ACC112 (cell line): ENCODE data around the gene C5AR2.
"Not testable (repeated sequence)": the region's sequence is repeated elsewhere in the genome, so short reads cannot be mapped to it uniquely, and the experiment has no call there.

ENCODE experiments used
- H2AFZ ChIP-seq: fragments of 200-600 bp; sonication (generic); one replicate; pipeline ENCODE4 v1.6.0; 2017; ENCODE audit warnings: antibody characterized with exemption, low read length; ENCODE audit not compliant: unreplicated experiment
- H3K27ac ChIP-seq: fragments of 200-600 bp; sonication (generic); 2 replicates; pipeline ENCODE4 v1.5.1; 2014; ENCODE audit warnings: low read depth, mild to moderate bottlenecking, antibody characterized with exemption, low read length, moderate library complexity
- H3K27me3 ChIP-seq: fragments of 200-600 bp; sonication (generic); 2 replicates; pipeline ENCODE4 v1.6.1; 2014; ENCODE audit warnings: mild to moderate bottlenecking, antibody characterized with exemption, low read length, moderate library complexity, mixed read lengths; ENCODE audit not compliant: insufficient read depth
- H3K36me3 ChIP-seq: fragments of 200-600 bp; sonication (generic); 2 replicates; pipeline ENCODE4 v1.6.1; 2016; ENCODE audit warnings: mild to moderate bottlenecking, antibody characterized with exemption, low read length, moderate library complexity, mixed read lengths; ENCODE audit not compliant: insufficient read depth
- H3K4me1 ChIP-seq: fragments of 200-600 bp; sonication (generic); one replicate; pipeline ENCODE4 v1.6.1; 2016; ENCODE audit warnings: low read length, mixed read lengths; ENCODE audit not compliant: insufficient read depth, unreplicated experiment, control insufficient read depth
- H3K4me3 ChIP-seq: fragments of 200-600 bp; sonication (generic); 2 replicates; pipeline ENCODE4 v1.5.1; 2014; ENCODE audit warnings: mild to moderate bottlenecking, low read depth, low read length
- H3K79me2 ChIP-seq: fragments of 200-600 bp; sonication (generic); one replicate; pipeline ENCODE4 v1.6.0; 2016; ENCODE audit warnings: low read length; ENCODE audit not compliant: control insufficient read depth, unreplicated experiment, insufficient read depth

The C5AR2 gene

GRCh38 chr19:47362321-47362720 is 30.3 kb downstream of the C5AR2 start:
- H3K79me2 ChIP-seq: no peaks in the 10 kb centered on the region
- H3K4me1 ChIP-seq: peaks cover 7% of the 10 kb centered on the region
- H3K27me3 ChIP-seq: no peaks in the 10 kb centered on the region
- no peak overlapping the region for H3K27ac ChIP-seq
- H3K36me3 ChIP-seq: 0 out of 2 replicates have a peak, but pooled peaks cover 4% of the 10 kb centered on the region
- H2AFZ ChIP-seq: no peak overlapping the region
- H3K4me3 ChIP-seq: no peak overlapping the region

- Histone ChIP-seq H3K79me2 (no peaks in the 10 kb centered on the region), H3K36me3 (0 out of 2 replicates have a peak, but pooled peaks cover 4% of the 10 kb centered on the region), H3K27ac (peak overlapping the region; percentile 79), H3K4me1 (peaks cover 7% of the 10 kb centered on the region), H2AFZ (no peak overlapping the region), H3K27me3 (no peaks in the 10 kb centered on the region), H3K4me3 (no peak overlapping the region)
Measured at GRCh38 chr19:47363758-47364531, 32.0 kb downstream of the C5AR2 start.

- not testable (repeated sequence) for H3K36me3 ChIP-seq
Measured at GRCh38 chr19:47365455-47365854, 33.5 kb downstream of the C5AR2 start.

GRCh38 chr19:47370045-47370611 is 38.2 kb downstream of the C5AR2 start:
- H3K27me3 ChIP-seq: no peaks in the 10 kb centered on the region
- H2AFZ ChIP-seq: no peak overlapping the region
- no peaks in the 10 kb centered on the region for H3K79me2 ChIP-seq
- no peak overlapping the region for H3K4me3 ChIP-seq
- H3K4me1 ChIP-seq: peaks cover 8% of the 10 kb centered on the region
- H3K27ac ChIP-seq: peak overlapping the region; percentile 50
- no peaks in the 10 kb centered on the region for H3K36me3 ChIP-seq

More at GRCh38 chr19:47365455-47365854, 33.5 kb downstream of the C5AR2 start:
- not testable (repeated sequence) for H3K27me3 ChIP-seq, H3K79me2 ChIP-seq, H2AFZ ChIP-seq, H3K4me3 ChIP-seq, H3K27ac ChIP-seq
- H3K4me1 ChIP-seq: peaks cover 15% of the 10 kb centered on the region

- no peak overlapping the region for H2AFZ ChIP-seq
- no peaks in the 10 kb centered on the region for H3K27me3 ChIP-seq
- no peak overlapping the region for H3K4me3 ChIP-seq
- H3K36me3 ChIP-seq: no peaks in the 10 kb centered on the region
- H3K79me2 ChIP-seq: no peaks in the 10 kb centered on the region
- peaks cover 8% of the 10 kb centered on the region for H3K4me1 ChIP-seq
- H3K27ac ChIP-seq: 0 out of 2 replicates have a peak overlapping the region, but pooled peaks have one; percentile 50
Measured at GRCh38 chr19:47371261-47371660, 39.3 kb downstream of the C5AR2 start.

GRCh38 chr19:47372603-47373002 is 40.6 kb downstream of the C5AR2 start:
- no peaks in the 10 kb centered on the region for H3K27me3 ChIP-seq
- no peaks in the 10 kb centered on the region for H3K36me3 ChIP-seq
- no peak overlapping the region for H3K27ac ChIP-seq
- H3K4me3 ChIP-seq: no peak overlapping the region
- peaks cover 8% of the 10 kb centered on the region for H3K4me1 ChIP-seq
- H2AFZ ChIP-seq: no peak overlapping the region
- no peaks in the 10 kb centered on the region for H3K79me2 ChIP-seq

- Histone ChIP-seq H3K27me3 (no peaks in the 10 kb centered on the region), H3K27ac (no peak overlapping the region), H3K4me1 (peaks cover 8% of the 10 kb centered on the region), H3K79me2 (no peaks in the 10 kb centered on the region), H3K36me3 (no peaks in the 10 kb centered on the region), H3K4me3 (no peak overlapping the region), H2AFZ (no peak overlapping the region)
Measured at GRCh38 chr19:47373246-47374240, 41.6 kb downstream of the C5AR2 start.

GRCh38 chr19:47374876-47375693 is 43.1 kb downstream of the C5AR2 start:
- Histone ChIP-seq H3K27ac (no peak overlapping the region), H3K79me2 (no peaks in the 10 kb centered on the region), H3K36me3 (no peaks in the 10 kb centered on the region), H3K4me3 (no peak overlapping the region), H2AFZ (no peak overlapping the region), H3K4me1 (peaks cover 2% of the 10 kb centered on the region), H3K27me3 (no peaks in the 10 kb centered on the region)

- Histone ChIP-seq H3K27me3 (no peaks in the 10 kb centered on the region), H3K4me3 (no peak overlapping the region), H3K4me1 (no peaks in the 10 kb centered on the region), H2AFZ (no peak overlapping the region), H3K79me2 (no peaks in the 10 kb centered on the region), H3K27ac (no peak overlapping the region), H3K36me3 (no peaks in the 10 kb centered on the region)
Measured at GRCh38 chr19:47375694-47376588, 44.0 kb downstream of the C5AR2 start.
